Esophagus muscularis mucosa (tissue), 4 donors: ENCODE results near the gene BTD. TPM values are rescaled to one million over a fixed set of nuclear protein-coding genes. Genes with fewer than 3 reads are reported as not detected.

ENCODE experiments used
- DNase-seq: peaks from one replicate; pipeline ENCODE4 v3.0.0-alpha.2; 2017; ENCODE audit errors: extremely low spot score
- H3K27ac ChIP-seq, 4 donors: fragments of 200-600 bp; sonication (generic); replicated peaks in 1 of 4; 1 replicate in 3 of 4; 2 replicates in 1 of 4; pipeline ENCODE4 v1.5.1; 2016 to 2019; ENCODE audit warnings: mild to moderate bottlenecking in 1 of 4
- H3K27me3 ChIP-seq, 4 donors: fragments of 200-600 bp; sonication (generic); one replicate each; pipeline versions ENCODE4 v1.5.1 to v1.6.0; 2016 to 2019
- H3K36me3 ChIP-seq, 4 donors: fragments of 200-600 bp; sonication (generic); one replicate each; pipeline ENCODE4 v1.5.1; 2016 to 2019
- H3K4me1 ChIP-seq, 4 donors: fragments of 200-600 bp; sonication (generic); one replicate each; pipeline ENCODE4 v1.5.1; 2016 to 2019
- H3K4me3 ChIP-seq, 4 donors: fragments of 200-600 bp; sonication (generic); 1 replicate in 2 of 4; 2 replicates in 2 of 4; pipeline ENCODE4 v1.5.1; 2016 to 2019; ENCODE audit warnings: mild to moderate bottlenecking in 4 of 4, moderate library complexity in 1 of 4
- H3K9me3 ChIP-seq, 4 donors: fragments of 200-600 bp; sonication (generic); 1 replicate in 3 of 4; 2 replicates in 1 of 4; pipeline ENCODE4 v1.5.1; 2016 to 2019
- EP300 ChIP-seq: sonication (generic); formaldehyde crosslinking; IDR thresholded peaks from one replicate; pipeline ENCODE4 v1.6.1; 2017; ENCODE audit warnings: antibody characterized with exemption
- POLR2A ChIP-seq: fragments of 450-650 bp; IDR thresholded peaks from one replicate; pipeline ENCODE4 v1.6.1; 2017; ENCODE audit warnings: antibody characterized with exemption, moderate library complexity, mild to moderate bottlenecking, low read depth
- POLR2AphosphoS5 ChIP-seq, 2 donors: sonication (generic); formaldehyde crosslinking; IDR thresholded peaks; one replicate each; pipeline ENCODE4 v1.6.1; 2017; ENCODE audit warnings: antibody characterized with exemption in 2 of 2
- WGBS: methylation state at CpG from one replicate; pipeline ENCODE4 v1.1.5; 2018; 5-methylcytosine and 5-hydroxymethylcytosine counted together
- intact Hi-C: fragments of 100-400 bp; cut with DNase I; formaldehyde crosslinking; loops from one replicate; pipeline ENCODE4 v1.15.1; 2023
- total RNA-seq, 4 donors: library from RNA; depleted of rRNA; stranded (reverse); fragments of >200 nt; gene quantifications; one replicate each; pipeline versions ENCODE4 v1.1.0 to v1.2.1, GENCODE V29; 2016
- TF ChIP-seq, protein P1 (sequence below), 3 experiments: fragments of 200-600 bp in 2 of 3; fragments of 450-650 bp in 1 of 3; sonication (generic) in 2 of 3; IDR thresholded peaks; one replicate each; pipeline ENCODE4 v1.5.1; 2017 to 2019; ENCODE audit warnings: antibody characterized with exemption in 3 of 3, mild to moderate bottlenecking in 2 of 3, moderate library complexity in 1 of 3

BTD gene
- total RNA-seq, 4 donors from 2014 or later: 38.5 to 65.2 (median 41.6) TPM

DNA sequence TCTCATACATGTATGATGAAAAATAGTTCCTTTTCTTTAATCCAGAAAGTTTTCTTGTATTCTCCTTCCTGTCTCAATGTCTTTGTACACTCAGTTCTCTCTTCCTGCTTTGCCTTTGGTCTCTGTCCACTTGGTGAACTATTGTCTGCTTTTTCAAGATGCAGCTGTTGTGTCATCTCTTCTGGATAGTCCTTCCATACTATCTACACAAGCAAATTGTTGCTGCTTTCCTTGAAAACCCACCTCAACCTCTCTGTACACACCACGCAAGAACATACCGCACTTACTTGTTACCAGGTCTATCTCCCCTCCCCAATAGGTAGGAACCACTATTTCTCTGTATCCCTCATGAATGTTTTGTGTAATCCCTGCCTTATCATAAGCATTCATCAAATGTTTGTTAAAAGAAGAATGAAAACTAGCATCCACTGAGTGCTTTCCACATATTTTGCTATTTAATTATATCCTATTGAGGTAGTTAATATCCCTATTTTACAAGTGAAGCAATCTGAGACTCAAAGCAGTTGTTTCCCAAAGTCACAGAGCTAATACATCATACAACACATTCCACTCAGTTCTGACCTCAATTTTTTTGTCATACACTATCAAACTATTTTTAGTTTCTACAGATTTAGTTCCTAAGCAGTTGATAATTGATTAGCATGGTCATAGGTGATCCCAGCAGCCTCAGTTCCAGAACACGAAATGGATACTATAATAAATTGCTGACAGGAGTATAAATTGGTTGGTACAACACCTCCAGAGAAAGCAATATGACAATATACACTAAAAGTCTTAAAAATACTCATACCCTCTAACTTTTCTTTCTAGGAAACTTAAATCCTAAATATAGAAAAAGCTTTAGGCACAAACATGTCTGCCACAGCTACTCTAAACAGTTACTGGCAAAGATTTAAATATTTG is 19.8 kb upstream of the BTD start:
- no peak overlapping the region for H3K4me3 ChIP-seq
- DNase-seq: no peak
- no peaks in the 10 kb centered on the region for H3K9me3 ChIP-seq
- peaks cover 16 to 94% (median 62%) of the 10 kb centered on the region in 4 donors for H3K36me3 ChIP-seq
- H3K4me1 ChIP-seq: peaks cover 0 to 11% (median 7%) of the 10 kb centered on the region in 4 donors
- H3K27ac ChIP-seq: no peak overlapping the region
- H3K27me3 ChIP-seq: no peaks in the 10 kb centered on the region
- 88% methylated on average over 3 of the region's 3 CpGs for WGBS
- TF ChIP-seq POLR2A (no peak), EP300 (no peak), POLR2AphosphoS5 (IDR thresholded peaks at IDR 0.05) (no peak)
- TF ChIP-seq, protein P1, sequence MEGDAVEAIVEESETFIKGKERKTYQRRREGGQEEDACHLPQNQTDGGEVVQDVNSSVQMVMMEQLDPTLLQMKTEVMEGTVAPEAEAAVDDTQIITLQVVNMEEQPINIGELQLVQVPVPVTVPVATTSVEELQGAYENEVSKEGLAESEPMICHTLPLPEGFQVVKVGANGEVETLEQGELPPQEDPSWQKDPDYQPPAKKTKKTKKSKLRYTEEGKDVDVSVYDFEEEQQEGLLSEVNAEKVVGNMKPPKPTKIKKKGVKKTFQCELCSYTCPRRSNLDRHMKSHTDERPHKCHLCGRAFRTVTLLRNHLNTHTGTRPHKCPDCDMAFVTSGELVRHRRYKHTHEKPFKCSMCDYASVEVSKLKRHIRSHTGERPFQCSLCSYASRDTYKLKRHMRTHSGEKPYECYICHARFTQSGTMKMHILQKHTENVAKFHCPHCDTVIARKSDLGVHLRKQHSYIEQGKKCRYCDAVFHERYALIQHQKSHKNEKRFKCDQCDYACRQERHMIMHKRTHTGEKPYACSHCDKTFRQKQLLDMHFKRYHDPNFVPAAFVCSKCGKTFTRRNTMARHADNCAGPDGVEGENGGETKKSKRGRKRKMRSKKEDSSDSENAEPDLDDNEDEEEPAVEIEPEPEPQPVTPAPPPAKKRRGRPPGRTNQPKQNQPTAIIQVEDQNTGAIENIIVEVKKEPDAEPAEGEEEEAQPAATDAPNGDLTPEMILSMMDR (IDR thresholded peaks at IDR 0.05): no peak
- intact Hi-C loops: no loop called here

DNA sequence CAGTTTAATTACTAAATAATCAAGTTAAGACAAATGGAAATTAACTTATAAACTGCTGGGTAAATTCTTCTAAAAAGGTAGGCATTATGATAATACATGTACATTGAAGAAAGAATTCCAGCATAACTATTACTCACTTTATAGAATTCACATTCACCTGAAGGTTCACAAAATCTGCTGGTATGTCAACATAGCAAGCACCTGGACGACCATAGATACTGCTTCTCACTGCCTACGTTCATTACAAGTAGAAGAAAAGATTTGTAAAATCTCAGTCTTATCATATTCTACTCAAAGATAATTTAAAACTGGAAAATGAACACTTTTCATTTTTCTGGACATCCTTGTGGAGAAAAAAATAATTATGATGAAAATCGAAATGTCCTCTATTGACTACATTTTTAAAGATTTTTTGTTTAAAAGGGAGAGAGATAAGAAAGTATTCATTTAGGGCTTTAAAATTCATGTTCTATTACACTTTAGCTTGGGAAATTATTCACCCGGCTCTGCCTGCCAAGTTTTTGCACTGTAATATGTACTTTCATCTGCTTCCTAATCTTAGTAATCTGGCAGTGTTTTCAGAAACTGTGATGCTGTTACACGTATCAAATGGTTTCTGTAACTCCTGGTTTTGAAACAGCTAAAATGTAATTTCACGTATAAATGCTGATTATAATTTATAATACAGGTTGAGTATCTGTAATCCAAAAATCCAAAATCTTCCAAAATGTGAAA is 16.3 kb upstream of the BTD start:
- no peak overlapping the region for H3K4me3 ChIP-seq
- intact Hi-C loops: no loop called here
- no peaks in the 10 kb centered on the region for H3K27me3 ChIP-seq
- no peak overlapping the region for H3K27ac ChIP-seq
- TF ChIP-seq POLR2A: no peak
- TF ChIP-seq EP300: no peak
- TF ChIP-seq, protein P1 (IDR thresholded peaks at IDR 0.05): no peak
- TF ChIP-seq POLR2AphosphoS5 (IDR thresholded peaks at IDR 0.05): no peak
- WGBS: 68% methylated on average over 6 of the region's 6 CpGs
- no peak for DNase-seq
- H3K36me3 ChIP-seq: peaks cover 35 to 94% (median 70%) of the 10 kb centered on the region in 4 donors
- no peaks in the 10 kb centered on the region for H3K9me3 ChIP-seq
- H3K4me1 ChIP-seq: no peaks in the 10 kb centered on the region

DNA sequence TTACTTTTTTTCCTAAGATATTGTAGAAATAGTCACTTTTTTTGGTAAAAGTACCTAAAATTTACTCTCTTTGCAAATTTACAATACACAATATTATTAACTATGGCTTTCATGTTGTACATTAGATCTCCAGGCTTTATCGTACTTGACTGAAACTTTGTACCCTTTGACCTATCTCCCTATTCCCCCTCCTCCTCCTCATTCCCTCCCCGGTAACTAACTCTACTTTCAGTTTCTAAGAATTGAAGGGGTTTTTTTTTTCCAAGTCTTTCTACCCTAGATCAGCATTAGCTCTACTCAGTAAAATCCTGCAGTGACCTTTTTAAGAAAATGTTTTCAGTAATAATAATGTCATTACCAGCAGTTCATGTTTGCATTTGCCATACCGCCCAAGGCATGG is 10.3 kb upstream of the BTD start:
- H3K36me3 ChIP-seq: peaks cover 27 to 72% (median 42%) of the 10 kb centered on the region in 4 donors
- intact Hi-C loops: no loop called here
- H3K4me3 ChIP-seq: no peak overlapping the region
- H3K27me3 ChIP-seq: no peaks in the 10 kb centered on the region
- no peaks in the 10 kb centered on the region for H3K9me3 ChIP-seq
- TF ChIP-seq POLR2AphosphoS5 (IDR thresholded peaks at IDR 0.05): no peak
- TF ChIP-seq, protein P1 (IDR thresholded peaks at IDR 0.05): no peak
- TF ChIP-seq POLR2A: no peak
- no peak for TF ChIP-seq EP300
- H3K27ac ChIP-seq: no peak overlapping the region
- 66% methylated on average over 3 of the region's 3 CpGs for WGBS
- no peaks in the 10 kb centered on the region for H3K4me1 ChIP-seq
- no peak for DNase-seq

DNA sequence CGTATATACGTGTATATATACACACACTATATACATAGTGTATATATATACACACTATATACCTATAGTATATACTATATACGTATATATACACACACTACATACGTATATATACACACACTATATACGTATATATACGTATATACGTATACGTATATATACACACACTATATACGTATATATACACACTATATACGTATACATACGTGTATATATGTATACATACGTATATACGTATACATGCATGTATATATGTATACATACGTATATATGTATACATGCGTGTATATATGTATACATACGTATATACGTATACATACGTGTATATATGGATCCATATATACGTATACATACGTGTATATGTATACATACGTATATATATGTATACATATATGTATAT is 9.6 kb upstream of the BTD start:
- H3K27ac ChIP-seq: no peak overlapping the region
- no peak overlapping the region for H3K4me3 ChIP-seq
- no peaks in the 10 kb centered on the region for H3K27me3 ChIP-seq
- intact Hi-C loops: no loop called here
- DNase-seq: no peak
- TF ChIP-seq, protein P1 (IDR thresholded peaks at IDR 0.05): no peak
- TF ChIP-seq POLR2A (no peak), POLR2AphosphoS5 (IDR thresholded peaks at IDR 0.05) (no peak), EP300 (no peak)
- WGBS: 84% methylated on average over 21 of the region's 21 CpGs
- H3K9me3 ChIP-seq: no peaks in the 10 kb centered on the region
- peaks cover 27 to 74% (median 40%) of the 10 kb centered on the region in 4 donors for H3K36me3 ChIP-seq
- H3K4me1 ChIP-seq: no peaks in the 10 kb centered on the region
